Retinal pigment epithelial cell (primary cell): ENCODE measurements around the gene GUCD1.
A peak's percentile ranks its signal among the peaks of the same experiment; 100 is the strongest.
"Not testable (repeated sequence)": the region's sequence is repeated elsewhere in the genome, so short reads cannot be mapped to it uniquely, and the experiment has no call there.

Source experiments
- DNase-seq: peaks from one replicate; pipeline ENCODE4 v3.0.0-alpha.2; 2010; ENCODE audit warnings: low read depth
- H3K4me3 ChIP-seq: 2 replicates; pipeline ENCODE4 v1.5.1; 2011; ENCODE audit warnings: mild to moderate bottlenecking, low read length, control low read depth, moderate library complexity
- CTCF ChIP-seq: conservative IDR thresholded peaks from 2 replicates; pipeline ENCODE4 v1.5.1; 2011; ENCODE audit warnings: low read depth, low read length, control low read depth, inconsistent platforms

Gene GUCD1

GRCh38 chr22:24565077-24565476 lies 10.1 kb upstream of the GUCD1 start:
- no peak overlapping the region for H3K4me3 ChIP-seq
- DNase-seq: no peak
- TF ChIP-seq CTCF: no peak

- DNase-seq: no peak
- no peak overlapping the region for H3K4me3 ChIP-seq
- TF ChIP-seq CTCF: no peak
Measured at GRCh38 chr22:24564376-24565058, 9.6 kb upstream of the GUCD1 start.

- H3K4me3 ChIP-seq: no peak overlapping the region
- no peak for DNase-seq
- TF ChIP-seq CTCF: no peak
Measured at GRCh38 chr22:24563246-24563645, 8.3 kb upstream of the GUCD1 start.

- no peak for DNase-seq
- no peak overlapping the region for H3K4me3 ChIP-seq
- no peak for TF ChIP-seq CTCF
Measured at GRCh38 chr22:24559471-24559870, 4.5 kb upstream of the GUCD1 start.

- peak; percentile 91 for DNase-seq
- H3K4me3 ChIP-seq: peak within 1 kb of the TSS; percentile 100
- peak; percentile 23 for TF ChIP-seq CTCF
Measured at GRCh38 chr22:24555165-24556039, 464 bp upstream of the GUCD1 start, which contains the start of gene SNRPD3. TSS of gene SNRPD3 (plus strand) at chr22:24555999. CDS start at chr22:24557675, 1,676 bp downstream.

- H3K4me3 ChIP-seq: peak overlapping the region; percentile 90
- DNase-seq: no peak
- TF ChIP-seq CTCF: no peak
Measured at GRCh38 chr22:24553597-24554312, 1.2 kb downstream of the GUCD1 start.

- not testable (repeated sequence) for H3K4me3 ChIP-seq
Measured at GRCh38 chr22:24552503-24553286, 2.2 kb downstream of the GUCD1 start.

More at GRCh38 chr22:24552503-24553286, 2.2 kb downstream of the GUCD1 start:
- not testable (repeated sequence) for DNase-seq
